SU-DHL-6 (cell line): ENCODE data around the gene STK4.

Experiments
- CTCF ChIP-seq: fragments of 200-600 bp; sonication (generic); IDR thresholded peaks from one replicate; pipeline ENCODE4 v1.5.1; 2017; ENCODE audit warnings: antibody characterized with exemption, mild to moderate bottlenecking, low read length, moderate library complexity; ENCODE audit not compliant: insufficient read depth, poor library complexity, severe bottlenecking
- EZH2phosphoT487 ChIP-seq: fragments of 200-600 bp; sonication (generic), shearing (Covaris generic); conservative IDR thresholded peaks from 2 replicates; pipeline ENCODE4 v1.6.1; 2018; ENCODE audit warnings: mild to moderate bottlenecking, antibody characterized with exemption, low read length, moderate library complexity, mixed read lengths

GRCh38 chr20:45072066-45072465, 105.8 kb downstream of the STK4 start:
- TF ChIP-seq CTCF (no peak), EZH2phosphoT487 (no peak)
